ENCODE measurements around the gene ZBTB4. TPM values are rescaled to one million over a fixed set of nuclear protein-coding genes. Genes with fewer than 3 reads are reported as not detected.

Gene ZBTB4
- polyA plus RNA-seq (2012; ENCODE audit: missing spikeins), result 7.7 TPM

GRCh38 chr17:7479213-7480088, at the start of gene ZBTB4:
TSS of gene ZBTB4 (minus strand) at chr17:7479631. CDS start at chr17:7466801, 12,830 bp downstream.
- DNase-seq (ENCODE audit: insufficient read length), result peak; percentile 63
- TF ChIP-seq POLR2A (IDR thresholded peaks at IDR 0.05; ENCODE audit: low read depth, low read length) (peak; percentile 44; the same call in 1 of the 2 replicates), POLR2AphosphoS5 (IDR thresholded peaks at IDR 0.05; ENCODE audit: low read depth, low read length) (no peak)
- peak; percentile 40 for FAIRE-seq

GRCh38 chr17:7528842-7529241, 49.4 kb upstream of the ZBTB4 start:
- no peak for FAIRE-seq
- DNase-seq (ENCODE audit: insufficient read length), result no peak
- TF ChIP-seq POLR2AphosphoS5 (IDR thresholded peaks at IDR 0.05; ENCODE audit: low read depth, low read length), result no peak
- TF ChIP-seq TAF1 (IDR thresholded peaks at IDR 0.05; ENCODE audit: borderline replicate concordance, low read depth, low read length), result no peak
- no peak for TF ChIP-seq POLR2A (IDR thresholded peaks at IDR 0.05; ENCODE audit: low read depth, low read length)

- FAIRE-seq (no peak), DNase-seq (ENCODE audit: insufficient read length) (no peak)
- TF ChIP-seq POLR2A (IDR thresholded peaks at IDR 0.05; ENCODE audit: low read depth, low read length), result no peak
- no peak for TF ChIP-seq POLR2AphosphoS5 (IDR thresholded peaks at IDR 0.05; ENCODE audit: low read depth, low read length)
- no peak for TF ChIP-seq TAF1 (IDR thresholded peaks at IDR 0.05; ENCODE audit: borderline replicate concordance, low read depth, low read length)
Measured at GRCh38 chr17:7523033-7523432, 43.6 kb upstream of the ZBTB4 start.

GRCh38 chr17:7515911-7516610, 36.6 kb upstream of the ZBTB4 start:
- no peak for TF ChIP-seq POLR2A (IDR thresholded peaks at IDR 0.05; ENCODE audit: low read depth, low read length)
- no peak for TF ChIP-seq POLR2AphosphoS5 (IDR thresholded peaks at IDR 0.05; ENCODE audit: low read depth, low read length)
- TF ChIP-seq TAF1 (IDR thresholded peaks at IDR 0.05; ENCODE audit: borderline replicate concordance, low read depth, low read length), result no peak
- FAIRE-seq, result no peak

GRCh38 chr17:7513850-7514419, 34.5 kb upstream of the ZBTB4 start:
- no peak for TF ChIP-seq POLR2A (IDR thresholded peaks at IDR 0.05; ENCODE audit: low read depth, low read length)
- peak; percentile 33; the same call in 1 of the 2 replicates for TF ChIP-seq POLR2AphosphoS5 (IDR thresholded peaks at IDR 0.05; ENCODE audit: low read depth, low read length)
- no peak for DNase-seq (ENCODE audit: insufficient read length)
- FAIRE-seq, result no peak

More at GRCh38 chr17:7515911-7516610, 36.6 kb upstream of the ZBTB4 start:
- DNase-seq (ENCODE audit: insufficient read length), result no peak

- TF ChIP-seq POLR2AphosphoS5 (IDR thresholded peaks at IDR 0.05; ENCODE audit: low read depth, low read length), result peak; percentile 8; the same call in 1 of the 2 replicates
- no peak for TF ChIP-seq TAF1 (IDR thresholded peaks at IDR 0.05; ENCODE audit: borderline replicate concordance, low read depth, low read length)
Measured at GRCh38 chr17:7512824-7513540, 33.6 kb upstream of the ZBTB4 start.

GRCh38 chr17:7512105-7512504, 32.7 kb upstream of the ZBTB4 start:
- TF ChIP-seq TAF1 (IDR thresholded peaks at IDR 0.05; ENCODE audit: borderline replicate concordance, low read depth, low read length) (no peak), POLR2AphosphoS5 (IDR thresholded peaks at IDR 0.05; ENCODE audit: low read depth, low read length) (peak; percentile 28; the same call in 1 of the 2 replicates), POLR2A (IDR thresholded peaks at IDR 0.05; ENCODE audit: low read depth, low read length) (peak; percentile 36; the same call in 1 of the 2 replicates)
- DNase-seq (ENCODE audit: insufficient read length), result no peak
- no peak for FAIRE-seq

More at GRCh38 chr17:7512824-7513540, 33.6 kb upstream of the ZBTB4 start:
- DNase-seq (ENCODE audit: insufficient read length), result no peak
- FAIRE-seq, result no peak

- FAIRE-seq (no peak), DNase-seq (ENCODE audit: insufficient read length) (no peak)
- TF ChIP-seq TAF1 (IDR thresholded peaks at IDR 0.05; ENCODE audit: borderline replicate concordance, low read depth, low read length), result no peak
- TF ChIP-seq POLR2AphosphoS5 (IDR thresholded peaks at IDR 0.05; ENCODE audit: low read depth, low read length), result peak; percentile 48; the same call in 1 of the 2 replicates
- no peak; the same call in 1 of the 2 replicates for TF ChIP-seq POLR2A (IDR thresholded peaks at IDR 0.05; ENCODE audit: low read depth, low read length)
Measured at GRCh38 chr17:7511108-7511507, 31.7 kb upstream of the ZBTB4 start.

GRCh38 chr17:7509937-7510336, 30.5 kb upstream of the ZBTB4 start:
- FAIRE-seq (no peak), DNase-seq (ENCODE audit: insufficient read length) (no peak)
- TF ChIP-seq POLR2A (IDR thresholded peaks at IDR 0.05; ENCODE audit: low read depth, low read length) (no peak; the same call in 1 of the 2 replicates), TAF1 (IDR thresholded peaks at IDR 0.05; ENCODE audit: borderline replicate concordance, low read depth, low read length) (no peak), POLR2AphosphoS5 (IDR thresholded peaks at IDR 0.05; ENCODE audit: low read depth, low read length) (no peak)

GRCh38 chr17:7508846-7509245, 29.4 kb upstream of the ZBTB4 start:
- FAIRE-seq (no peak), DNase-seq (ENCODE audit: insufficient read length) (no peak)
- TF ChIP-seq POLR2AphosphoS5 (IDR thresholded peaks at IDR 0.05; ENCODE audit: low read depth, low read length) (no peak; the same call in 1 of the 2 replicates), POLR2A (IDR thresholded peaks at IDR 0.05; ENCODE audit: low read depth, low read length) (no peak), TAF1 (IDR thresholded peaks at IDR 0.05; ENCODE audit: borderline replicate concordance, low read depth, low read length) (no peak)

GRCh38 chr17:7508145-7508544, 28.7 kb upstream of the ZBTB4 start:
- FAIRE-seq, result no peak
- no peak for DNase-seq (ENCODE audit: insufficient read length)
- no peak for TF ChIP-seq POLR2AphosphoS5 (IDR thresholded peaks at IDR 0.05; ENCODE audit: low read depth, low read length)
